Measurements from ENCODE around the gene OTOP3. TPM values are rescaled to one million over a fixed set of nuclear protein-coding genes. Genes with fewer than 3 reads are reported as not detected.

The OTOP3 gene
- total and polyA plus RNA-seq, 2 of the 4 experiments (the other 2 are of a cell fraction), result not detected

DNA sequence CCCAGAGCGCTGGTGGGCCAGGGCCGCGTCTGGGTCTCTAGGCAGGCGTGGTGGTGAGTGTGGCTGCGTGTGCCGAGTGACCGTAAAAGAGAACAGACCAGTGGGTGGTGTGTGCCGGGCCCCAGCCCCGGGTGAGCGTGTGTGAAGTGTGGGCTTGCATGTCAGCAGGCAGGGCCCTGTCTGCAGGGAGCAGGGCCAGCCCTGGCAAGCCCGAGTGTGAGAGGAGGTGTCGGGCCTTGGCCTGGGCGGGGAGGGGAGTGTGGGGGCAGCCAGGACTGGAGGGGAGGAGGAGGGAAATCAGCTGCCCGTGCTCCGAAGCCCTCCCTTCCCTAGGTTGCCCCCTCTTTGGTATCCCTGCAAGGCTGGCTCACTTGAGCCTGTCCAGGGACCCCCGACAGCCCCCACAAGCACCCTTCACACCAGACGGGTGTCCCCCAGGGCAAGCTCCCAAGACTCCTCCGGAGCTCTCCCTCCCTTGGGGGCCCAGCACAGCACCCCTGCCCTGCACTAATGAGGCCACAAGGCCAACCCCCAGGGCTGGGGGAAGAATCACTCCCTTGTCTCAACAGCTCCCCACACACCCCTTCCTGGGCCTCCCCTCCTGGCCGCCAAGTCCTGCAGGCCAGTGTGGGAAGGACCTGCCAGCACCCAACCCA, 14.5 kb upstream of the OTOP3 start:
- Histone ChIP-seq H2BK15ac (ENCODE audit: low read depth, low read length) (no peak overlapping the region), H4K20me1 (ENCODE audit: insufficient read depth, low read length) (no peaks in the 10 kb centered on the region), H3K4ac (ENCODE audit: low read depth, low read length) (no peak overlapping the region), H2BK20ac (ENCODE audit: low read depth, low read length) (no peak overlapping the region), H2BK120ac (ENCODE audit: low read depth, low read length) (no peak overlapping the region), H3K27me3 (ENCODE audit: control insufficient read depth, insufficient read depth, low read length) (peaks cover 78% of the 10 kb centered on the region), H3K9me1 (ENCODE audit: insufficient read depth, low read length) (no peaks in the 10 kb centered on the region), H3K4me3 (ENCODE audit: insufficient read depth, low read depth, low read length) (no peak overlapping the region), H2AFZ (replicated peaks; ENCODE audit: low read length, poor library complexity) (no peak overlapping the region), H3K23ac (ENCODE audit: low read depth, low read length) (no peak overlapping the region), H3K18ac (ENCODE audit: low read depth, low read length) (no peak overlapping the region), H3K9me3 (ENCODE audit: control insufficient read depth, insufficient read depth, low read length) (no peaks in the 10 kb centered on the region), H3K4me2 (ENCODE audit: low read depth, low read length) (no peak overlapping the region), H2AK5ac (ENCODE audit: low read depth, low read length) (no peak overlapping the region), H4K5ac (ENCODE audit: low read depth, low read length) (no peak overlapping the region), H3K27ac (ENCODE audit: insufficient read depth, low read length) (no peak overlapping the region), H3K36me3 (ENCODE audit: control insufficient read depth, insufficient read depth, low read length) (no peaks in the 10 kb centered on the region), H3K4me1 (ENCODE audit: control insufficient read depth, insufficient read depth, low read length) (no peaks in the 10 kb centered on the region), H4K91ac (ENCODE audit: insufficient read depth, low read depth, low read length) (no peak overlapping the region), H3K9ac (ENCODE audit: low read depth, low read length) (no peak overlapping the region), H2AK9ac (replicated peaks; ENCODE audit: low read depth, low read length, poor library complexity) (no peak overlapping the region), H4K8ac (ENCODE audit: low read depth in 2 of 2, low read length in 2 of 2) (no peak overlapping the region), H2BK5ac (ENCODE audit: low read depth, low read length, poor library complexity, severe bottlenecking) (no peak overlapping the region), H3K79me1 (ENCODE audit: low read depth in 1 of 2, low read length in 2 of 2) (no peaks in the 10 kb centered on the region), H3K14ac (replicated peaks; ENCODE audit: low read depth, low read length) (no peak overlapping the region), H3K56ac (ENCODE audit: extremely low read depth, insufficient read depth, low read length) (no peak overlapping the region)
- ATAC-seq (ENCODE audit: low read depth), result no peak
- CTCF ChIA-PET, result no interaction called here
- 10% methylated on average over 7 of the region's 19 CpGs; no CpG with 5 or more reads in 1 of the 2 experiments for WGBS, 2 experiments (ENCODE audit: extremely low coverage in 2 of 2, insufficient read length in 1 of 2)
- POLR2A ChIA-PET (ENCODE audit: unreplicated experiment), result no interaction called here
- intact Hi-C loops (cut with micrococcal nuclease), result no loop called here
- DNase-seq, result no peak
- TF ChIP-seq, protein P1, sequence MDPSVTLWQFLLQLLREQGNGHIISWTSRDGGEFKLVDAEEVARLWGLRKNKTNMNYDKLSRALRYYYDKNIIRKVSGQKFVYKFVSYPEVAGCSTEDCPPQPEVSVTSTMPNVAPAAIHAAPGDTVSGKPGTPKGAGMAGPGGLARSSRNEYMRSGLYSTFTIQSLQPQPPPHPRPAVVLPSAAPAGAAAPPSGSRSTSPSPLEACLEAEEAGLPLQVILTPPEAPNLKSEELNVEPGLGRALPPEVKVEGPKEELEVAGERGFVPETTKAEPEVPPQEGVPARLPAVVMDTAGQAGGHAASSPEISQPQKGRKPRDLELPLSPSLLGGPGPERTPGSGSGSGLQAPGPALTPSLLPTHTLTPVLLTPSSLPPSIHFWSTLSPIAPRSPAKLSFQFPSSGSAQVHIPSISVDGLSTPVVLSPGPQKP (IDR thresholded peaks at IDR 0.05; ENCODE audit: borderline replicate concordance, low read depth, low read length), result no peak
- TF ChIP-seq BHLHE40 (IDR thresholded peaks at IDR 0.05; ENCODE audit: low read depth, low read length), result no peak
- TF ChIP-seq, protein P2, sequence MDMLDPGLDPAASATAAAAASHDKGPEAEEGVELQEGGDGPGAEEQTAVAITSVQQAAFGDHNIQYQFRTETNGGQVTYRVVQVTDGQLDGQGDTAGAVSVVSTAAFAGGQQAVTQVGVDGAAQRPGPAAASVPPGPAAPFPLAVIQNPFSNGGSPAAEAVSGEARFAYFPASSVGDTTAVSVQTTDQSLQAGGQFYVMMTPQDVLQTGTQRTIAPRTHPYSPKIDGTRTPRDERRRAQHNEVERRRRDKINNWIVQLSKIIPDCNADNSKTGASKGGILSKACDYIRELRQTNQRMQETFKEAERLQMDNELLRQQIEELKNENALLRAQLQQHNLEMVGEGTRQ (IDR thresholded peaks at IDR 0.05; ENCODE audit: low read depth, low read length), result no peak
- no peak for TF ChIP-seq FOS (IDR thresholded peaks at IDR 0.05; ENCODE audit: low read depth, low read length)
- no peak for TF ChIP-seq MAFK (IDR thresholded peaks at IDR 0.05; ENCODE audit: low read depth, low read length)
- TF ChIP-seq CHD1 (IDR thresholded peaks at IDR 0.05; ENCODE audit: low read depth, low read length), result no peak
- no peak for TF ChIP-seq RFX5 (IDR thresholded peaks at IDR 0.05; ENCODE audit: low read depth, low read length)
- TF ChIP-seq RCOR1 (IDR thresholded peaks at IDR 0.05; ENCODE audit: insufficient replicate concordance, low read length), result no peak
- no peak for TF ChIP-seq MXI1 (IDR thresholded peaks at IDR 0.05; ENCODE audit: borderline replicate concordance, low read depth, low read length)
- TF ChIP-seq, protein P3, sequence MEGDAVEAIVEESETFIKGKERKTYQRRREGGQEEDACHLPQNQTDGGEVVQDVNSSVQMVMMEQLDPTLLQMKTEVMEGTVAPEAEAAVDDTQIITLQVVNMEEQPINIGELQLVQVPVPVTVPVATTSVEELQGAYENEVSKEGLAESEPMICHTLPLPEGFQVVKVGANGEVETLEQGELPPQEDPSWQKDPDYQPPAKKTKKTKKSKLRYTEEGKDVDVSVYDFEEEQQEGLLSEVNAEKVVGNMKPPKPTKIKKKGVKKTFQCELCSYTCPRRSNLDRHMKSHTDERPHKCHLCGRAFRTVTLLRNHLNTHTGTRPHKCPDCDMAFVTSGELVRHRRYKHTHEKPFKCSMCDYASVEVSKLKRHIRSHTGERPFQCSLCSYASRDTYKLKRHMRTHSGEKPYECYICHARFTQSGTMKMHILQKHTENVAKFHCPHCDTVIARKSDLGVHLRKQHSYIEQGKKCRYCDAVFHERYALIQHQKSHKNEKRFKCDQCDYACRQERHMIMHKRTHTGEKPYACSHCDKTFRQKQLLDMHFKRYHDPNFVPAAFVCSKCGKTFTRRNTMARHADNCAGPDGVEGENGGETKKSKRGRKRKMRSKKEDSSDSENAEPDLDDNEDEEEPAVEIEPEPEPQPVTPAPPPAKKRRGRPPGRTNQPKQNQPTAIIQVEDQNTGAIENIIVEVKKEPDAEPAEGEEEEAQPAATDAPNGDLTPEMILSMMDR (conservative IDR thresholded peaks at IDR 0.05; ENCODE audit: low read depth, low read length), result no peak
- TF ChIP-seq POLR2A (IDR thresholded peaks at IDR 0.05; ENCODE audit: low read depth, low read length), result no peak
- no peak for TF ChIP-seq CEBPB (IDR thresholded peaks at IDR 0.05; ENCODE audit: low read depth, low read length)
- no peak for TF ChIP-seq MAZ (IDR thresholded peaks at IDR 0.05; ENCODE audit: borderline replicate concordance, low read depth, low read length)
- TF ChIP-seq SMC3 (IDR thresholded peaks at IDR 0.05; ENCODE audit: low read depth, low read length), result no peak
- no peak for TF ChIP-seq RAD21 (IDR thresholded peaks at IDR 0.05; ENCODE audit: low read length)
- no peak for TF ChIP-seq NFE2L2 (IDR thresholded peaks at IDR 0.05; ENCODE audit: low read depth, low read length)
- no TSS peak for BruUV-seq (replicated peaks)
- in situ Hi-C loops (cut with MboI; ENCODE audit: low sequenced_read_pairs), result no loop called here
- dilution Hi-C loops (cut with HindIII; ENCODE audit: low sequenced_read_pairs, unreplicated experiment), result no loop called here
